NCI-H2107 treated with DMSO at 0.1 percent for 48 hours (cell line): ENCODE measurements around the gene KIRREL3.

Experiments
- DNase-seq: peaks from one replicate; lab custom pipeline; 2025; ENCODE audit not compliant: unreplicated experiment; lab: John Stamatoyannopoulos, UW

KIRREL3 gene

DNA sequence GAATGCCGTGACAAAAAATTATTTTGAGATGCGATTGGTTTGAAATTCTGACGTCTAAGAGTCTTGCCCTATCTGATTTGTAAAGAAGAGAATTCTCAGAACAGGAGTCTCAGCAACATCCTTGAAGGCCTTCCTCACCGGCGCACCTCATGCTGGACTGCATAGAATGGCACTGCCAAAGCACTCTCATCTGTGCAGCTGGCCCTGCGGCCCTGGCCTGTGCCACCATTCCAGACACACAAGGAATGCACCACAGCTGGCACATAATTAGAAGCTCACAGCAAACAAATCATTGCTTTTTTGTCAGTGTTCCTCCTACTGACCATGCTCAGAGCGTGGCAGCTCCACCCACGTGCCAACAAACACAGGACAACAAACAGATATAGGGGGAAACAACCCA, 166.0 kb downstream of the KIRREL3 start:
- no peak for DNase-seq

DNA sequence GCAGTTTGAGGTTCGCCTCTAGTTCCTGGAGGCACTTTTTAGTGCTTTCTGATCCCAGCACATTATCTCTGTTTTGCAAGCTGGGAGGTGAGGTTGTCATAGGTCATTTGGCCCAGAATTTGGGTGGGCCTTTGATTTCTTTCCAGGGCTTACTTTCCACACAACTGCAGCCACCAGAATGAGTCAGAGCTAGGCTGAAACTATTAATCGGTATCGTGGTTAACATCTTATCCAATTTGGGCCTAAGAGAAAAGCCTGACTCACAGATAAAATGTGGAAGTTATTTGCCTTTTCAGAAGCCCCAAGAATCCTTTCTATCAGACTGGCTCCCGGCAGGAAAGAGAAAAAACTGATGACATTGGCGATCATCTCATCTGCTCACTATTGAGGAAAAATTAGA, 166.4 kb downstream of the KIRREL3 start:
- DNase-seq, result no peak

DNA sequence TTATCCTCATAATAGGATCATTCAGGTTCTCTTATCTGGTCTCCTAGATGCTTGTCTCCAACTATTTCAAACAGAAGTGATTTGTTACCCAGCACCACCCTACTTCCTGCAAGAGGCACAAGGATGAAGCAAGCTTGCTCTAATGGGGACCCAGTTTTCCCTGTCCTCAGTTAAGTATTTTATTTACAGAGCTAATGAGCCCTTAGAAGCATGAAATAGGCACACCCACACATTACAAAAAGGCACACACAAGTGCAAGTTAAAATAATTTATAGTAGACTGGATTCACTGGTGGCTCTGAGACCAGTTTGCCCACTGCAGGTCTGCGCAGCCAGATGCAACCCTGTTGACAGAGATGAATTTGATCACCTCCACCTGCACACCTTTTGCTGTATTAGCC, 167.5 kb downstream of the KIRREL3 start:
- DNase-seq, result no peak

DNA sequence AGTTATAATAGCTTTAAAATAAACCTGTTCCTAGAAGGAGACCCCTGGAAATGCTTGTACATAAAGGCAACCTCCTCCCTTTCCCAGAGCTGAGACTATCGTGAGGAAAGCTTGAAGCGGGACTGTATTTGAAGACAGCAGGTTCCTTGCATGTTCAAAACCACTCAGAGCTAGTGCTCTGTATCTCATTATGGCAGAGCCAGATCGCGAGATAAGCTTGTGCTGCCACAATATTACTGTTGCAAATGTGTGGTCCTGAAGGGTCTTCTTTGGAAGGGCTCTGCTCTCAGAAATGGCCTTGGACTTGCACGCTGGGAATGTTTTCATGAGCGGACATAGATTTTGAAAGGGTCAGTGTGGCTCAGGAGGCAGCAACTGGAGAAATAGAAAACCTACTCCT, 168.2 kb downstream of the KIRREL3 start:
- no peak for DNase-seq

DNA sequence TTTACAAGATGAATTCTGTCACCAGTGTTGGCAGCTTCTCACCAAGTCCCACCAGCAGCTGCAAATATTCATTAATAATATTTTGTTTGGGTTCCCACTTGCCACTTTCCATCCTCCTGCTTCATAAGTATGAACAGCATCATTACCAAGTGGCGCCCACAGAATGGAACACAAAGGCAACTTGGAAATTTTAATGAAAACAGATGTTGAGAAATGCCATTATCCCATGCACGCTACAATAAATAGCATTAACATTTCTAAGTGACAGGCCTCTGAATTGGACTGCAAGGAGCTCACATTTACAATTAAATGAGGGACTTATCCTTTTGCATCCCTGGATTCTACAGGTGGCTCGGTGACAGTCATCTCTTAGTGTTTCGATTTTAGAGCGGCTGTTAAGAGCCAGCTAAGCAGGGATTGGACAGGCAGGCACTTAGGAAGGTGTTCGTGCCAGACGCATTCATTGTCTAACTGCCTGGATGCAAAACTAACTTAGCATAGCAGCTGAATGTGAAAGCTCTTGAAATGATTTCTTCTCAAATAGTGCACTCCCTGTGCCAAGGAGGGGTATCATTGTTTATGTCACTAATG, 170.3 kb downstream of the KIRREL3 start:
- peak; percentile 87 for DNase-seq

DNA sequence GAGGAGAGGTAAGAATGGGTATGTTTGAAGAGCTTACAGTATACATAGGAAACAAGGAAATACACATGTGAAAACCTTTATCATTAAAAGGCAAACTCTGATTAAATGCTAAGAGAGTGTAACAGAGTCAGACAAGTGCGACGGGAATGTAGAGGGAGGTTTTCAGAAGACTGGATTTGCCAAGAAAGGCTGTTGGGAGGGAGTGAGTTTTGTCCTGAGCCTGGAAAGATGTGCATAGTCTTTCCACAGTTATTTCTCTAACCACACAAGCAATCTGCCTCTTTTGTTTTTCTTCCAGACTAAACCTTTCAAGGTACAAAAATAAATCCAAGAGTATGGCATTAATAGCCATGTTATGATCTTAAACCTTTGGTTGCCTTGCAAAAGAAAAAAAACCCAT, 170.9 kb downstream of the KIRREL3 start:
- DNase-seq, result no peak

DNA sequence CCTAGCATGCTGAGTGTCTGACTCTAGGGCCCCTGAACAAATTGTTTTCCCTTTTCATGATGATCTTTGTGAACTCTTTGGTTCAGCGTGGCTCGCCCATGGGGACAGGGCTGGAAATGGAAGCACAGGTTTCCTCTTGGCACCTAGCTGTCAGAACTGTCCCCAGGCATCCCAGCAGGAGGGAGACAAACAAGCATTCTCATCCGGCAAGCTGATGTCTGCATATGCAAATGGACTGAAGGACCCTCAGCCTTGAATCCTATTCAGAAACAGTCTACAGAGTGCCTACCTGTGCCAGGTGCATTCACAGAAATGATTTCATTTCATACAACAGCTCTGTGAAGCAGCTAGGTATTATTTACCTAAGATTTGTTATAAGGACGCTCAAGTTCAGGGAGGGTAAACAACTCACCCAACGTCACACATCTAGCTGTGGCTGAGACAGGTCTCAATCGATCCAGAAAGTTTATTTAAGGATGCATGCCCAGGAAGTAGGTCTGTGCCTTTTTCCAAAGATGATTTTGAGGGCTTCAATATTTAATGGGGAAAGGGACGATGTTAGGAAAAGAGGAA, 176.4 kb downstream of the KIRREL3 start:
- peak; percentile 92 for DNase-seq

DNA sequence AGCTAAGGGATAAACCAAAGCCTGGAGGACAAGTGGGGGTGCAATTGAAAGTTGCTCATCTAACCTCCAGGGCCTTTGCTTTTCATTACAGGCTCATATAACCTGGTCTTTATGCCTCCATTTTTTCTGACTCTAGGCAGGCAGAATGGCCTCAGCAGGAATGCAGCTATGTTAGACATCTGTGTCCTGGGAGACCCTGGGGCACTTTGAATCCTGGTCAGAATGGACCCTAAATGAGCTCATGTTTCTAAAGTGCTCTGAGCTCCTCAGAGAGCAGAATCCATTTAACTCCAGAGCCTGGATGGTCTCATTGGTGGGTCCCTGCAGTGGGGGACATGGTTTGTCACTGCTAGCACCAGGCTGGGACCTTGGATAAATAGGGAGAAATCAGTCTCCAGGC, 177.3 kb downstream of the KIRREL3 start:
- no peak for DNase-seq

DNA sequence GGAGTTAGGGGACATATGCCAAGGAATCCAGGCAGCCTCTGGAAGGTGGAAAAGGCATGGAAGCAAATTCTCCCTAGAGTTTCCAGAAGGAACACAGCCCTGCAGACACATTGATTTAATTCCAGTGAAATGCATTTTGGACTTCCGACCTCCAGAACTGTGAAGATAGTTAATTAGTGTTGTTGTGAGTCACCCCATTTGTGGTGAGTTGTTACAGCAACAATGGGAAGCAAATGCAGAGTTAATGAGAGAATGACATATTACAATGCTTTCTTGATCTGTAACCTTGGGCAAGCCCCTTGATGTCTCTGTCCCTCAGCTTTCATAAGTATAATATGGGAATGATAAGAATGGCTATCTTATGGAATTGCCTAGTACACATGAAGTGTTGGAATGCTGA, 178.7 kb downstream of the KIRREL3 start:
- DNase-seq, result no peak

DNA sequence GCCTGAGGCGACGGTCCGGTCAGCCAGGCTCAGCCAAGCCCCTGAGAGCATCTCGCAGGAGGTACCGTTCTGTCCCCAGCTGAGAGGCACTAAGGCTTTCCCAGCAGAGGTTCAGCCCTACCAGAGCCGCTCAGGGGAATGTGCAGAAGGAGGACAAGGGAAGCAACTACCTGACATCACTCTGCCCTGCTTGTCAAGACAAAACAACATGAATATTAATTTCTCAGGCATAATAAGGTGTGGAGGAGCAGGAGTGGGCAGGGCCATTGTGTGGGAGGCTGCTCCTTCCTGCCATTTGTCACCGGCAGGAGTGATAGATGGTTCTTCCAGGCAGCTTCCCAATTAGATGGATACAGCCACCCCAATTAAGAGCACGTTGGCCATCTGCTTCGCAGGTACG, 181.4 kb downstream of the KIRREL3 start:
- no peak for DNase-seq

DNA sequence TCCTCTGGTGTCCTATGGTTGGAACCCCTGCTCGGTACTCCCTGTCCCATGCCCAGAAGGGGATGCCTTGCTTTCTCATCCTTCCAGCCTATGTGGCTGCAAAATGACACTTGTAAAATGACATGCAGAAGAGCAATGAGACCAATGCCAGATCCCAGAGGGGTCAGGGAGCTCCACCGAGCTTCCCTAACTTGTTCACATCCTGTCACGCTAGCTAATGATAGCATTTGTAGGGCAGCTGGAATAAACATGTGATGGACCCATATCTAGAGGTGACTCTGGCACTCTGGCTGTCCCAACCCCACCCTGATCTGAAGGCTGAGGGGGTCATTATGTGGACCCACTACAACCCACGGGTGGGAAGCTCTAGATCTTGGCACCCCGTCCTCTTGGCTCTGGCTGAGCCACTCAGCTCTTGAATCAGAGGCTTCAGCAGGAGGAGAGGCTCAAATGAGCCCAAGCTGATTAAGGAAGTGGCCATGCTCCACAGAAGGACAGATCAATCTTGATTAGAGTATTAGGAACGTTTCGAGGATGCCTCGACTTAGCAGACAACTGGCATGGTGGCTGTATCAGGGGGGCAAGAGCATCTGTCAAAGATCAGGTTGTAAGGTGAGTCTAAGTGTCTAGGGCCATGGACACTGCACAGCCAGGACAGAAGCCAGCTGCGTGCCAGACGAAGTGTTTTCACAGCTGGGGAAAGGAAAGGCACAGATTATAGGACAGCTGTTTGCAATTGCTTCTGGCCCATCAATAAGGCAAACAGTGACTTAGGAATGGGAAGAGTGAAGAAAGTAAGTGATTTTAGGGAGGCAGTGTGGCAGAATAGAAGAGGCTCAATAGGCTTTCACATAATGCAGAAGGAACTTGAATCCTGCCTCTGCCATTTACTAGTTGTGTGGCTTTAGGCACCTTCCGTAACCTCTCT, 182.8 kb downstream of the KIRREL3 start:
- DNase-seq, result no peak

DNA sequence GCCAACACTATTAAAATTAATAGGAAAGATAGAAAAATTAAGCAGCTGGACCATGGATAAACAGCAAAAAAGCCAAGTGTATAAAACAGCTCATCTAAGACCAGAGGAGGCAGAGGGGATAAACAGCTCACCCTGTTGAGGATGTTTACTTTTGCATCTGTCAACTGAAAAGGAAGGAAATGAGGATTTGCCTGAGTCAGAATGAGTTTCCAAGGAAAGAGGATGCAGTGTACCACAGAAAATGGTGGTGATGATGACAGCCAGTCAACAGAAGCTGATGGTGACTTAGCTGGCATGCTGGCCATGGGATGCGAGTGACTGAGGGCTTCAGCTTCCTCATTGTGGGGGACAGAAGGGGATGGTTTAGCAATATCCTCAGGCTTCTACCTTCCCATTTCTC, 183.5 kb downstream of the KIRREL3 start:
- no peak for DNase-seq

DNA sequence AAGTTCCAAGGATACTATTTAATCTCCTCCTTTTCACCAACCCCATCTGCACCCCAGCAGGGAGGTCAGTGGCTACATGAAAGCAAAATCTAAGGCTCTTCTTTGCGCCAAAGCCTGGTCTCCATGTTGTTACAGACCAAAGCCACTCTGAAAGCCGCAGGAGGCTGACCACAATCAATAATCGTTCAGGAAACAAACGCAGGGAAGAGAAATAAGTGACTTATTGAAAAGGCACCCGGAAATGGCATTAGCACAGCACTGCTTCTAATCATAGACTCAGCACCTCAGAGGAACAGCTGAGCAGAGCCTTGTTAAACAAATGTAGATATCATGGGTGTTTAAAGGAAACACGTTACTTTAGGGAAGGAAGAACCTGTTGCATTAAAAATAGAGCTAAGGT, 183.9 kb downstream of the KIRREL3 start:
- DNase-seq, result peak; percentile 90

DNA sequence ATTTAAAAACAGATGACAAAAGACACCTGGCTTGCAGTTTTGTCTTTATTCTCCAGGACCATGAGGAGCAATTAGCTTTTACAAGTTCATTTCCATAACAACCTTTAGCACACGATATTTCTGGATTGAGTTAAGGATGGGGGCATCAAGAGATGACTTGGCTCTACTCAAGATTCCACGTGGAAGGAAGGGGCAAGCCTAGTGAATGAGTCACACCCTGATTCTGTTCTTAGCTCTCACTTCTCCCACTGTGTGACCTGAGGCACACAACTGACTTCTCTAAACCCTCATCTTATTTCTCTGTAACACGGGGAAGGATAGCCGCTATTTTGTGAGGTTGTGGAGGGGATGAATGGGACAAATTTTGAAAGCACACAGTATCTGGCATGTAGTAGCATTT, 185.5 kb downstream of the KIRREL3 start:
- DNase-seq, result no peak

DNA sequence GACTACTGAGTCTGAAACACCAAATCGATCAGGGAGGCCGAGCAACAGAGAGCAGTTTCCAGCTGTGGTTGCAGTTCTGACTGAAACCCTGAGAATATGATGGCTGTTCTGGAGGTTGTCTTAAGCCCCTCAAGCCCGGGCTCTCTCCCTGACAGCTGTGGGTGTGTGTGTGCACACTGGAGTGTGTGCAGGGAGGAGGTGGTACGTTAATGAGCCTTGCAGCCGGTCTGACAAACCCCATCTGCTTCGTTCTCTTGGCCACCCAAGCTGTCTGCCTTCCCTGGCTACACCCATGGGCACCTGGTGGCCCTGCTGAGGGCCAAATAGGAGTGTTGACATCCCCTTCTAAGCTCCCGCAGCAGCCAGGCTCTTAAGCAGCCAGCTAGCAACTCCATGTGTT, 189.8 kb downstream of the KIRREL3 start:
- no peak for DNase-seq

DNA sequence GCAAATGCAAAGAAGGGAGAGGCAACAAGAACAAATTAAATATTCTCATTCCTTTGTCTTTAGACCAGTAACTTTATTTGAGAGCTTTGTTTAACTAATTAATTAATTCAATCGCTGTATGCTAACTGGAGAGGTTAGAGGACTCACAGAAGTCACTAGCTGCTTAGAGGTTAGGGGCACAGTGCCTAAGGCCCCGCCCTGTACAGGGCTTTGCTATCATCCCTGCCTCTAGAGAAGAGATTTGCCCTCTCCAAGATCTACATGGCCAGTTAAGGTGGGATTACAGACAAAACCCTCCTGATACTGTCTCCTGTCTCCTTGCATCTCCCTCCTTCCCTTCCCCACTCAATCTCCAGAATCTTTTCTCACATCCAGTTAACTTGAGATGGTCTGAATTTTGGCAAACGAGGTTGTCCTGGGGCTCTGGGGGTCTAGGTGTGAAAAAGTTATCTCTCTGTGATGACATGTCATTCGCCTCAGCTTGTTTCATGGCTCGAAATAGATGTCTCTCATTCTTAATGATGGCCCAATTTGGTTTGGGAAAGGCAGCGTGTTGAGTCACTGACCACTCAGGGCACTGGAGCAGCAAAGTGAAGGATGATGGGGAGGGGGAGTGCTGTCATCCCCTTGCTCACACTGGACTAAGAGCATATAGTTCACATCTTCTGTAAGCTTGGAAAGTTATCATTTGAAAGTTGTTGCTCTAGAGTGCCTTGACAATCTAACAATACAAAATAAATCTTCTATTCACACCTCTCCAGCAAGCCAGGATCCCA, 190.9 kb downstream of the KIRREL3 start:
- no peak for DNase-seq

DNA sequence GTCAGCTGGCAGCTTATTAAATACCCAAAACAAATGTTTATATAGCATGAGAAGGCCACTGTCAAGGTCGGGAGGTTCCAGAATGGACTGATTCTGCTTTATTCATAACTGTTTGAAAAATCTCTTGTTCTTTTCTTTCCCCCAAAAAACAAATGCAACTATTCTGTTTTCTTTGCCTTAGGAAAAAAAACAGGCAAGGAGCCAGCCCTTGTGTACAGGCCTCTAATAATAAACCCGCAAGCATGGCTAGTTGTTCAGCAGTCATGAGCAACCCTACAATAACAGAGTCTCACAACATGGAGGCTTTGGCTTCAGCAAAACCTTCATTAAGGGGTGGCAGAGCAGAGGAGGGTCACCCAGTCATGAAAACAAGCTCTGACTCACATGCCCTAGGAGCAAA, 191.7 kb downstream of the KIRREL3 start:
- no peak for DNase-seq

DNA sequence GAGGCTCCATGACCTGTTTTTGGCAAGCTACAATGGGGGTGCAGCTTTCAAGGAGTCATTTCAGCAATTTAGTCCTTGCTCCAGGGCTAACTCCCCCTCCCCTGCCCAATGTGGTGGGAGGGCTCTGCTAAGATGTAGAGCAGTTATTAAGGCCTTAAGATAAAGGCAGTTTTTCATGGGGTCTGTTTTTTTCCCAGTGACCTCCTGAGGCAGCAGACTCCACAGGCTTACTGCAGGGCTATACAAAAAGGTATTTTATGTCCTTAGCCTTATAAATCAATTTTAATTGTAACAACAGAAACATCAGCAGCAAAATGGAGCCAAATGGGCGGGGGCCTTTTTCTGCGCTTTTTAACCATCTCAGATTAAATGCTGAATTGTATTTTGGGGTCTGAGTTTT, 192.3 kb downstream of the KIRREL3 start:
- no peak for DNase-seq

DNA sequence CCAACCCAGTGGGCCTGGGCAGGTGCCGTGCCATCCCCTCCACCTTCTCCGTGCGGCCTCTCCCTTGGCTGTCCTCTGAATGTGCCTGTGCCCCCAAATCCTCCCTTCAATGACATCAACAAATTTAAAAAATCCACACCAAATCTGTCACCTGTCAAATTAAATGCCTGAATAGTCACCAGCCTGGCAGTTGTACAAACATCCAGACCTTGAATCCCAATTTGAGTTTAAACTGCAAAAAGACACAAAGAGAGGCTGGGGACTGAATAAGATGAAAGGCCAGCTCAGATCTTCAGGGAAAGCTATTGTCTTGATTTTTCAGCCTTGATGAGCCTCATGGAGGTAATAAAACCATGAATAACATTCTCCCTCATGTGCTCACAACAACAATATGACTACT, 194.7 kb downstream of the KIRREL3 start:
- DNase-seq, result no peak

DNA sequence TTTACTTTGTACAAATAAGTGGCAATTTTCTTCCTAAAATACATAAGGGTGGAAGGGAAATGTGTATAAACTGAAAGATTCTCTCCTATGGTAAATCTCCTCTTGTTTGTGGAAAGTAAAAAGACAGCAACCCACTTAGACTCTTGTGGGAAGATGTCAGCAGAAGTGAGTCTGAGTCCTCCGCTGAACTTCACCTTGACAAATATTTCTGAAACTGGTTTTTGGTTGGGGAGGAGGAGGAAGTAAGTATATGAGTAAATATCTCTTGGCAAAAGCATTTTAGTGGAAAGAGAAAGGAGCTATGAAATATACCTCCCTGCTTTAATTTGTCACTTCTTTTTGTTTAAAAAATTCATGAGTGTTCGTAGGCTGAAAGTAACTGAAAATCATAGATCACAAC, 196.2 kb downstream of the KIRREL3 start:
- DNase-seq, result no peak

DNA sequence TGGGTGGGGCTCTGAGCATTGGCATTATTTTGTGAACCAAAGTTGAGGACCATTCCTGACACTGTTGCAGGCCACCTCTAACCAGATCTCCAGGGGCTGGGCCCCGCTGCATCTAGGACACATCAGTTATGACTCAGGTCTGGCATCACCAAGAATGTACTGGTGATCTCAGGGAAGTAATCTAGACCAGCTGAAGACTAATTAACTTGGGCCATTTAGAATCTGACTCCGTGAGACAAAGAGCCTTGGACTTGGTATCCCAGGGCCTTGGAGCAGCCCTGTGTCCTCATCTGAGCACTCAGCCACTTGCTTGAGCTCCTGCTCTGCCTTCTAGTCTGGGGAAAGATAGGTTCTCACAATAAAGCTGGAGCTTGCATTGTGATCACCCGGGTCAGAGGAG, 200.6 kb downstream of the KIRREL3 start:
- DNase-seq, result no peak
